ENCODE measurements around the gene SCYGR1. TPM values are rescaled to one million over a fixed set of nuclear protein-coding genes. Genes with fewer than 3 reads are reported as not detected.

The SCYGR1 gene
- total RNA-seq, 1 donor from 2014 or later: not detected

DNA sequence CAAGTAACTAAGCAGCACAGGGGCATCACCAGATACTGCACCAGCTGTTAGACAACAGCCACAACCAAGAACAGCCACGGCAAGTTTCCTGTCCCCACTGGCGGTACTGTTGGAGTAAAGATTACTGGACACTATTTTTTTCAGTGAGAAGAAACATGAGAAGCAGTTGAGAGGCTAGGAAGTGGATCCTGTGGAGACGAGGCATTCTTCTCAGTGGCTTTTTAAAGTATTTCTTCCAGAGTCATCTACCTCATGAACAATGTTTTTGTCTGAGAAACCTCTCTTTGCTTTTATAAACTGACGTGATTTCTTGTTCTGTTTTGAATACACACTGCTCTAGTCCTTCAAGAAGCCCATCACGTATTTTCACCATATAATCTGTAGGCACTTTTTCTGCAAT is 27.4 kb downstream of the SCYGR1 start:
- H3K4me3 Mint-ChIP-seq: no peak overlapping the region
- peaks cover 6% of the 10 kb centered on the region for H3K4me1 Mint-ChIP-seq
- H3K27ac Mint-ChIP-seq: no peak overlapping the region
- peaks cover 20% of the 10 kb centered on the region for H3K36me3 Mint-ChIP-seq
- H3K27me3 Mint-ChIP-seq (ENCODE audit: low read depth): no peaks in the 10 kb centered on the region
- DNase-seq (ENCODE audit: low spot score in 2 of 2, unreplicated experiment in 2 of 2): no peak
- TF ChIP-seq, protein P1, sequence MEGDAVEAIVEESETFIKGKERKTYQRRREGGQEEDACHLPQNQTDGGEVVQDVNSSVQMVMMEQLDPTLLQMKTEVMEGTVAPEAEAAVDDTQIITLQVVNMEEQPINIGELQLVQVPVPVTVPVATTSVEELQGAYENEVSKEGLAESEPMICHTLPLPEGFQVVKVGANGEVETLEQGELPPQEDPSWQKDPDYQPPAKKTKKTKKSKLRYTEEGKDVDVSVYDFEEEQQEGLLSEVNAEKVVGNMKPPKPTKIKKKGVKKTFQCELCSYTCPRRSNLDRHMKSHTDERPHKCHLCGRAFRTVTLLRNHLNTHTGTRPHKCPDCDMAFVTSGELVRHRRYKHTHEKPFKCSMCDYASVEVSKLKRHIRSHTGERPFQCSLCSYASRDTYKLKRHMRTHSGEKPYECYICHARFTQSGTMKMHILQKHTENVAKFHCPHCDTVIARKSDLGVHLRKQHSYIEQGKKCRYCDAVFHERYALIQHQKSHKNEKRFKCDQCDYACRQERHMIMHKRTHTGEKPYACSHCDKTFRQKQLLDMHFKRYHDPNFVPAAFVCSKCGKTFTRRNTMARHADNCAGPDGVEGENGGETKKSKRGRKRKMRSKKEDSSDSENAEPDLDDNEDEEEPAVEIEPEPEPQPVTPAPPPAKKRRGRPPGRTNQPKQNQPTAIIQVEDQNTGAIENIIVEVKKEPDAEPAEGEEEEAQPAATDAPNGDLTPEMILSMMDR (IDR thresholded peaks at IDR 0.05; ENCODE audit: unreplicated experiment): no peak
- H3K9me3 Mint-ChIP-seq: no peaks in the 10 kb centered on the region

DNA sequence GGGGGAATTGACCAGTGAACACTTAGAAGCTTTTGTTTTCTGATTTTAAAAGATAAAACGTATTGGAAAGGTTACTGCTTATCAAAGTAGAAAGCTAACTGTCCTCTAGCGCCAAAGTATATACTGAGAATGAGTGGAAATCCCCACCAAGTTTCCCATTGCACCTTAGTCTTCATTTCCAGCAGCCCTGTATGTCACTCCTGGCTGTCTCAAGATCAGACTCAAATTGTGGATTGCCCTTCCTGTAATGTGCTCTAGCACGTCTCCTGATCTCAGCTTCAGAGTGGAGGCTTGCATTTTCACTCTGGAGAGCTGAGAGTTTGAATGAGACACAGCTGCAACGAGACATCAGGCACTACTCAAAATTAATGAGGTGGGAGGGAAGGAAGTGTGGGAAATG is 36.1 kb downstream of the SCYGR1 start:
- Mint-ChIP-seq H3K4me1 (peaks cover 5% of the 10 kb centered on the region), H3K9me3 (no peaks in the 10 kb centered on the region)

DNA sequence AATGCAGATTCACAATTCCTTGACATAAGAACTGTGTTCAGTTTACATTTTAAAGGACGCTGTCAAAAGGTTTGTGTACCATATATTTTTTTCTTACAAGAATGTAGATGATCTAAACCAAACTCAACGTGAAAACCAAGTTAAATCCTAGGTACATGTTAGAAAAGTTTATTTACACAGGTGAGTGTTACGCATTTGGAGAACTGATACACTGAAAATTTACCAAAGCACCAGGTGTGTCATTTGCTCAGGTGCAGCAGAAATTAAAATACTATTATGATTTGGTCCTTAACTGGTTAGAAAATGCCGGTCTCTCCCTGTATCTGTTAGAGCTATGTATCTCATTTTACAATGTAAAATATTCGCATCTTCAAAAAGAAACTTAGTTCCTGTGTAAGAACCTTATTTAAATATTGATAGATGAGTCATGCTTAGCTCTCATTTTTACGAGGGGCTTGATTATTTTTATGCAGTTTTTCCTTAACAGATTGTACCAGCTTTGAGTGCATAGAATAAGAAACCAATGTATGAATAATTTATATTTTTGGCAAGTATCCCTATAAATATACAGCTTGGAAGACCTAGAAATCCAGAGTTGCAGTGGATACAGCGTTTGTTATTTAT is 37.6 kb downstream of the SCYGR1 start:
- Mint-ChIP-seq H3K9me3 (no peaks in the 10 kb centered on the region), H3K36me3 (peaks cover 29% of the 10 kb centered on the region), H3K27ac (no peak overlapping the region), H3K4me1 (peaks cover 5% of the 10 kb centered on the region), H3K27me3 (ENCODE audit: low read depth) (no peaks in the 10 kb centered on the region), H3K4me3 (no peak overlapping the region)
- no peak for DNase-seq (ENCODE audit: low spot score in 2 of 2, unreplicated experiment in 2 of 2)
- TF ChIP-seq, protein P1 (IDR thresholded peaks at IDR 0.05; ENCODE audit: unreplicated experiment): no peak

More for the DNA sequence above, 36.1 kb downstream of the SCYGR1 start:
- TF ChIP-seq, protein P1 (IDR thresholded peaks at IDR 0.05; ENCODE audit: unreplicated experiment): no peak
- DNase-seq (ENCODE audit: low spot score in 2 of 2, unreplicated experiment in 2 of 2): no peak
- no peak overlapping the region for H3K4me3 Mint-ChIP-seq
- H3K27ac Mint-ChIP-seq: no peak overlapping the region
- H3K36me3 Mint-ChIP-seq: peaks cover 24% of the 10 kb centered on the region
- no peaks in the 10 kb centered on the region for H3K27me3 Mint-ChIP-seq (ENCODE audit: low read depth)

DNA sequence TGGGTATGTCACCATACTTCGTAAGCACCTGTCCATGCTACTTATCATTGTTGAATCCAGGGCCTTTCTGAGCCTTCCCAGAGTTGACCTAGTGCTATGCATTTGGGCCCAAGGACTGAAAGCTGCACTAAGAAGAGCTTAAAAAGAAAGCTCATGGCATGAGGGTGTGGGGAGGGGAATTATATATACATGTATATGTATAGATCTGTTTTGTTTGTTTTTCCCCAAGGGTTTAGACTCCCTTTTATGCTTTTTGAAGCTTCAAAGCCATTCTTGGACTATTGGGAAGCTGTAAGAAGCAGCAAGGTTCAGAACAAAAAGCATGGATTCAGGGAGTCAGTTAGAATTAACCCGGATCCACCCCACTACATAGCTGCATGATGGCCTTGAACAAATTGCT is 39.4 kb downstream of the SCYGR1 start:
- Mint-ChIP-seq H3K4me3 (no peak overlapping the region), H3K27me3 (ENCODE audit: low read depth) (no peaks in the 10 kb centered on the region), H3K27ac (no peak overlapping the region), H3K4me1 (peaks cover 5% of the 10 kb centered on the region), H3K9me3 (no peaks in the 10 kb centered on the region), H3K36me3 (peaks cover 28% of the 10 kb centered on the region)
- DNase-seq (ENCODE audit: low spot score in 2 of 2, unreplicated experiment in 2 of 2): no peak
- TF ChIP-seq, protein P1 (IDR thresholded peaks at IDR 0.05; ENCODE audit: unreplicated experiment): no peak

DNA sequence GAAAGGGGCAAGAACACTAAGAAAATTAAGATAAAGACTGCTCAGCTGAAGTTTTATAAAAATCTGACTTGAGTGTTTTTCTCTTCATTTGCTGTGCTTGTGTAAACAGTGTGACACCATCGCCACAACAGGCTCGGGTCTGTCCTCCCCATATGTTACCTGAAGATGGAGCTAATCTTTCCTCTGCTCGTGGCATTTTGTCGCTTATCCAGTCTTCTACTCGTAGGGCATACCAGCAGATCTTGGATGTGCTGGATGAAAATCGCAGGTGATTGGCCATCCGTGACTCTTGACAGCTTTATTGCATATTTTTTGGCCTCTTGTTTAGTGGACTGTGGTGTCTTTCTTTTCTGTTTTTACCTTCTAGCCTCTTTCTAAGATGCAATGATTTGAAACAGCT is 40.6 kb downstream of the SCYGR1 start:
- no peaks in the 10 kb centered on the region for H3K9me3 Mint-ChIP-seq
- no peak overlapping the region for H3K4me3 Mint-ChIP-seq
- H3K36me3 Mint-ChIP-seq: peaks cover 25% of the 10 kb centered on the region
- H3K27me3 Mint-ChIP-seq (ENCODE audit: low read depth): no peaks in the 10 kb centered on the region
- TF ChIP-seq, protein P1 (IDR thresholded peaks at IDR 0.05; ENCODE audit: unreplicated experiment): no peak
- no peak overlapping the region for H3K27ac Mint-ChIP-seq
- no peak for DNase-seq (ENCODE audit: low spot score in 2 of 2, unreplicated experiment in 2 of 2)
- H3K4me1 Mint-ChIP-seq: peaks cover 5% of the 10 kb centered on the region

- H3K9me3 Mint-ChIP-seq: no peaks in the 10 kb centered on the region
- DNase-seq (ENCODE audit: low spot score in 2 of 2, unreplicated experiment in 2 of 2): no peak
- H3K36me3 Mint-ChIP-seq: peaks cover 26% of the 10 kb centered on the region
- no peak overlapping the region for H3K27ac Mint-ChIP-seq
- no peaks in the 10 kb centered on the region for H3K27me3 Mint-ChIP-seq (ENCODE audit: low read depth)
- TF ChIP-seq, protein P1 (IDR thresholded peaks at IDR 0.05; ENCODE audit: unreplicated experiment): no peak
- no peak overlapping the region for H3K4me3 Mint-ChIP-seq
- no peaks in the 10 kb centered on the region for H3K4me1 Mint-ChIP-seq
Observed at GRCh38 chr2:227344231-227344630, 43.5 kb downstream of the SCYGR1 start.

Data from mesothelial cell of epicardium (in vitro differentiated cells).